Measurements from ENCODE around the gene MYH6.

DNA sequence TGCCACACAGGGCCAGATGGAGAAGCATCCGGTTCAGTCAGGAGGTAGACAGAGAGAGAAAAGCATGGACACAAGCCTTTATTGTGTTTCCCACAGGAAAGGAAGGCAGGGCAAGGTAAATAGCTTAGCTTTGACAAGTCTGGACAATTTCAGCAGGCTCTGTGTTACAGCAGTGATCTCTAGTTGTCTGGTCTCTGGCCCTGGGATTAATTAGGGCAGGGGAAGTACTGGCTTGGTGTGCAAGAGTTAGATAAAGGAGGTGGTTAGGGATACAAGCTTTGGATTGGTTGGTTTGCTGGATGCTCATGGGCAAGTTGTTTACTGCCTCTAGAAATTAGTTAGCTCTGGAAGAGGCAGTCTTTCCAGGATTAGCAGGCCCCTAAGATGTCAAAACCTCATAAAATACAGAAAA is 46.4 kb upstream of the MYH6 start:
- TF ChIP-seq, protein P1, sequence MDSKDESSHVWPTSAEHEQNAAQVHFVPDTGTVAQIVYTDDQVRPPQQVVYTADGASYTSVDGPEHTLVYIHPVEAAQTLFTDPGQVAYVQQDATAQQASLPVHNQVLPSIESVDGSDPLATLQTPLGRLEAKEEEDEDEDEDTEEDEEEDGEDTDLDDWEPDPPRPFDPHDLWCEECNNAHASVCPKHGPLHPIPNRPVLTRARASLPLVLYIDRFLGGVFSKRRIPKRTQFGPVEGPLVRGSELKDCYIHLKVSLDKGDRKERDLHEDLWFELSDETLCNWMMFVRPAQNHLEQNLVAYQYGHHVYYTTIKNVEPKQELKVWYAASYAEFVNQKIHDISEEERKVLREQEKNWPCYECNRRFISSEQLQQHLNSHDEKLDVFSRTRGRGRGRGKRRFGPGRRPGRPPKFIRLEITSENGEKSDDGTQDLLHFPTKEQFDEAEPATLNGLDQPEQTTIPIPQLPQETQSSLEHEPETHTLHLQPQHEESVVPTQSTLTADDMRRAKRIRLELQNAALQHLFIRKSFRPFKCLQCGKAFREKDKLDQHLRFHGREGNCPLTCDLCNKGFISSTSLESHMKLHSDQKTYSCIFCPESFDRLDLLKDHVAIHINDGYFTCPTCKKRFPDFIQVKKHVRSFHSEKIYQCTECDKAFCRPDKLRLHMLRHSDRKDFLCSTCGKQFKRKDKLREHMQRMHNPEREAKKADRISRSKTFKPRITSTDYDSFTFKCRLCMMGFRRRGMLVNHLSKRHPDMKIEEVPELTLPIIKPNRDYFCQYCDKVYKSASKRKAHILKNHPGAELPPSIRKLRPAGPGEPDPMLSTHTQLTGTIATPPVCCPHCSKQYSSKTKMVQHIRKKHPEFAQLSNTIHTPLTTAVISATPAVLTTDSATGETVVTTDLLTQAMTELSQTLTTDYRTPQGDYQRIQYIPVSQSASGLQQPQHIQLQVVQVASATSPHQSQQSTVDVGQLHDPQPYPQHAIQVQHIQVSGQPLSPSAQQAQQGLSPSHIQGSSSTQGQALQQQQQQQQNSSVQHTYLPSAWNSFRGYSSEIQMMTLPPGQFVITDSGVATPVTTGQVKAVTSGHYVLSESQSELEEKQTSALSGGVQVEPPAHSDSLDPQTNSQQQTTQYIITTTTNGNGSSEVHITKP (CRISPR knock-in tag; IDR thresholded peaks at IDR 0.05; ENCODE audit: low read depth): peak; percentile 28; the same call in 1 of the 2 replicates
- TF ChIP-seq EZH2 (conservative IDR thresholded peaks at IDR 0.05; ENCODE audit: low read depth, low read length) (no peak), ESRRA (CRISPR knock-in tag; IDR thresholded peaks at IDR 0.05; ENCODE audit: low read depth) (no peak), ZNF878 (CRISPR knock-in tag; IDR thresholded peaks at IDR 0.05) (no peak), CHCHD3 (CRISPR knock-in tag; IDR thresholded peaks at IDR 0.05) (no peak), ZBTB3 (CRISPR knock-in tag; IDR thresholded peaks at IDR 0.05; ENCODE audit: borderline replicate concordance, low read depth) (no peak)
- TF ChIP-seq, protein P2, sequence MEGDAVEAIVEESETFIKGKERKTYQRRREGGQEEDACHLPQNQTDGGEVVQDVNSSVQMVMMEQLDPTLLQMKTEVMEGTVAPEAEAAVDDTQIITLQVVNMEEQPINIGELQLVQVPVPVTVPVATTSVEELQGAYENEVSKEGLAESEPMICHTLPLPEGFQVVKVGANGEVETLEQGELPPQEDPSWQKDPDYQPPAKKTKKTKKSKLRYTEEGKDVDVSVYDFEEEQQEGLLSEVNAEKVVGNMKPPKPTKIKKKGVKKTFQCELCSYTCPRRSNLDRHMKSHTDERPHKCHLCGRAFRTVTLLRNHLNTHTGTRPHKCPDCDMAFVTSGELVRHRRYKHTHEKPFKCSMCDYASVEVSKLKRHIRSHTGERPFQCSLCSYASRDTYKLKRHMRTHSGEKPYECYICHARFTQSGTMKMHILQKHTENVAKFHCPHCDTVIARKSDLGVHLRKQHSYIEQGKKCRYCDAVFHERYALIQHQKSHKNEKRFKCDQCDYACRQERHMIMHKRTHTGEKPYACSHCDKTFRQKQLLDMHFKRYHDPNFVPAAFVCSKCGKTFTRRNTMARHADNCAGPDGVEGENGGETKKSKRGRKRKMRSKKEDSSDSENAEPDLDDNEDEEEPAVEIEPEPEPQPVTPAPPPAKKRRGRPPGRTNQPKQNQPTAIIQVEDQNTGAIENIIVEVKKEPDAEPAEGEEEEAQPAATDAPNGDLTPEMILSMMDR (CRISPR knock-in tag; IDR thresholded peaks at IDR 0.05): no peak
